Right cardiac atrium (tissue), 5 donors: ENCODE data around the gene LCN15. TPM values are rescaled to one million over a fixed set of nuclear protein-coding genes. Genes with fewer than 3 reads are reported as not detected.
"Not testable (repeated sequence)": the region's sequence is repeated elsewhere in the genome, so short reads cannot be mapped to it uniquely, and the experiment has no call there.

Source experiments
- ATAC-seq, 2 donors: fragments of 200-7000 bp; cut with Tn5 transposase; one replicate each; pipeline versions ENCODE4 v1.8.0 to v1.9.1; 2020; ENCODE audit warnings: moderate library complexity in 2 of 2, mild to moderate bottlenecking in 1 of 2
- DNase-seq, 3 donors: peaks; one replicate each; pipeline ENCODE4 v3.0.0-alpha.2; 2020
- H3K27ac ChIP-seq: one replicate; pipeline ENCODE4 v1.5.1; 2013; ENCODE audit warnings: mild to moderate bottlenecking, low read length, control low read depth, moderate library complexity
- H3K27me3 ChIP-seq: one replicate; pipeline ENCODE4 v1.6.1; 2013; ENCODE audit not compliant: control insufficient read depth, insufficient read depth
- H3K4me1 ChIP-seq: one replicate; pipeline ENCODE4 v1.6.1; 2013; ENCODE audit warnings: low read length; ENCODE audit not compliant: control insufficient read depth, insufficient read depth
- H3K4me3 ChIP-seq: one replicate; pipeline ENCODE4 v1.5.1; 2013; ENCODE audit warnings: low read length, control low read depth
- H3K9me3 ChIP-seq: one replicate; pipeline ENCODE4 v1.6.1; 2013; ENCODE audit warnings: low read length; ENCODE audit not compliant: control insufficient read depth
- WGBS: extraction: QIAGEN DNeasy Blood & Tissue Kit; methylation state at CpG from one replicate; pipeline ENCODE4 v1.1.7; 2013; 5-methylcytosine and 5-hydroxymethylcytosine counted together
- intact Hi-C, 4 donors: fragments of 100-400 bp; cut with DNase I; formaldehyde crosslinking; loops; one replicate each; pipeline versions ENCODE4 v1.11.0 to v1.14.0; 2022 to 2023
- polyA plus RNA-seq: library from polyadenylated mRNA; stranded (reverse); fragments of 200-250 nt; gene quantifications from one replicate; pipeline ENCODE4 v1.2.3, GENCODE V29; 2013
- total RNA-seq, 4 donors: library from RNA; stranded (reverse); fragmentation: NEBNext Ultra II Directional; extraction: Animal tissue kit (Norgen Biotek cat#: 25700); gene quantifications; one replicate each; pipeline ENCODE4 v1.2.1, GENCODE V29; 2021
- donor health status: healthy with polysubstance abuse.
- donor health status: DM: no; HTN: yes; CAD: no.
- donor health status: DM: no; HTN: no; CAD: no.
- donor health status: DM: no; HTN: yes; CAD: no; lungs with severe emphysema.
- donor health status: DM: yes; HTN: yes; CAD: no.

LCN15 gene
- total and polyA plus RNA-seq, 5 donors: 0.32 to 2.1 (median 1.3) TPM

GRCh38 chr9:136718345-136719194, 45.7 kb downstream of the LCN15 start:
- H3K9me3 ChIP-seq: no peaks in the 10 kb centered on the region
- ATAC-seq (no peak), DNase-seq (no peak)
- WGBS: 78% methylated on average over 20 of the region's 20 CpGs
- no peak overlapping the region for H3K27ac ChIP-seq
- no peaks in the 10 kb centered on the region for H3K27me3 ChIP-seq
- no peak overlapping the region for H3K4me3 ChIP-seq
- intact Hi-C loops: no loop called here
- peaks cover 4% of the 10 kb centered on the region for H3K4me1 ChIP-seq

DNA sequence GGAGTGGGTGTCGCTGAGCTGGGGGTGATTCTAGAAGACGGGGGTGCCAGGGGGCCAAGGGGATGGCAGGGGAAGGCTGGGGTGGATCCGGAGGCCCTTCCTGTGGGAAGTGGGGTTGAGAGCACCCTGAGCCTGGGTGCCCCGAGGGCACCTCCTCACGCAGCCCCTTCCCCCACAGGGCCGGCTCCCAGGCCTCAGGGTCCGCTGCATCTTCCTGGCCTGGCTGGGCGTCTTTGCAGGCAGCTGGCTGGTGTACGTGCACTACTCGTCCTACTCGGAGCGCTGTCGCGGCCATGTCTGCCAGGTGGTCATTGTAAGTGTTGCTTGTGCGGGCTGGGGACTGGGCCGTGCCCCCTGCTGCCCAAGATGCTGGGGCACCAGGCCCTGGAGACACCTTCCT, 46.9 kb downstream of the LCN15 start:
- Histone ChIP-seq H3K9me3 (no peaks in the 10 kb centered on the region), H3K27ac (no peak overlapping the region), H3K27me3 (no peaks in the 10 kb centered on the region), H3K4me3 (no peak overlapping the region), H3K4me1 (peaks cover 4% of the 10 kb centered on the region)
- WGBS: 82% methylated on average over 16 of the region's 16 CpGs
- ATAC-seq (no peak), DNase-seq (peak in 1 of 3 donors; percentile 64)
- intact Hi-C loops: no loop called here

DNA sequence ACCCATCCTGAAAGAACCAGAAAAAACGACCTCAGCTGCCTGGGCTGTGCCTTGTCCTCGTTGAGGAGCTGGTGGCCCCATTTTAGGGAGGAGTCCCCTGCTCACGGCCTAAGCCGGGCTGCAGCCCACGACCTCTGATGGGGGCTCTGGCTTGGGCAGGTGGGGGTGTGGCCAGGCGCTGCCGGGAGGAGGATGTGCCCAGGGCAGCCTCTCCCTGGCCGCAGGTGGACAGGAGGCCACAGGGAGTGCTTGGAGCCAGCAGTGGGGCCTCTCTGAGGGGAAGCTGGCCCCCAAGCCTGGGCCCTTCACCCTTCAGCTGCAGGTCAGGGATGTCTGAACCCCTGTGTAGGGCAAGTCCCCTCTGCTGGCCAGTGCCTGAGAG, 49.4 kb downstream of the LCN15 start:
- WGBS: 52% methylated on average over 8 of the region's 8 CpGs

GRCh38 chr9:136714096-136714892, 50.0 kb downstream of the LCN15 start:
- Histone ChIP-seq H3K27ac (peak overlapping the region; percentile 89), H3K27me3 (no peaks in the 10 kb centered on the region), H3K9me3 (no peaks in the 10 kb centered on the region), H3K4me1 (no peaks in the 10 kb centered on the region), H3K4me3 (no peak overlapping the region)
- peak; percentile 73 to 87 (median 85) for DNase-seq
- WGBS: 49% methylated on average over 17 of the region's 17 CpGs
- intact Hi-C loops: no loop called here
- ATAC-seq: peak; percentile 66 to 75

More for the DNA sequence above, 49.4 kb downstream of the LCN15 start:
- intact Hi-C loops: no loop called here
- Histone ChIP-seq H3K4me3 (no peak overlapping the region), H3K27me3 (no peaks in the 10 kb centered on the region), H3K27ac (peak overlapping the region; percentile 89), H3K9me3 (no peaks in the 10 kb centered on the region), H3K4me1 (no peaks in the 10 kb centered on the region)
- peak; percentile 3 to 24 for ATAC-seq
- DNase-seq: no peak

- Histone ChIP-seq H3K27me3 (no peaks in the 10 kb centered on the region), H3K27ac (peak overlapping the region; percentile 63), H3K4me3 (peak overlapping the region; percentile 82), H3K4me1 (no peaks in the 10 kb centered on the region), H3K9me3 (no peaks in the 10 kb centered on the region)
- ATAC-seq (peak; percentile 5 to 6), DNase-seq (peak; percentile 68 to 85 (median 76))
- intact Hi-C loops: no loop called here
- 28% methylated on average over 8 of the region's 8 CpGs for WGBS
Measured at GRCh38 chr9:136713550-136713949, 50.8 kb downstream of the LCN15 start.

DNA sequence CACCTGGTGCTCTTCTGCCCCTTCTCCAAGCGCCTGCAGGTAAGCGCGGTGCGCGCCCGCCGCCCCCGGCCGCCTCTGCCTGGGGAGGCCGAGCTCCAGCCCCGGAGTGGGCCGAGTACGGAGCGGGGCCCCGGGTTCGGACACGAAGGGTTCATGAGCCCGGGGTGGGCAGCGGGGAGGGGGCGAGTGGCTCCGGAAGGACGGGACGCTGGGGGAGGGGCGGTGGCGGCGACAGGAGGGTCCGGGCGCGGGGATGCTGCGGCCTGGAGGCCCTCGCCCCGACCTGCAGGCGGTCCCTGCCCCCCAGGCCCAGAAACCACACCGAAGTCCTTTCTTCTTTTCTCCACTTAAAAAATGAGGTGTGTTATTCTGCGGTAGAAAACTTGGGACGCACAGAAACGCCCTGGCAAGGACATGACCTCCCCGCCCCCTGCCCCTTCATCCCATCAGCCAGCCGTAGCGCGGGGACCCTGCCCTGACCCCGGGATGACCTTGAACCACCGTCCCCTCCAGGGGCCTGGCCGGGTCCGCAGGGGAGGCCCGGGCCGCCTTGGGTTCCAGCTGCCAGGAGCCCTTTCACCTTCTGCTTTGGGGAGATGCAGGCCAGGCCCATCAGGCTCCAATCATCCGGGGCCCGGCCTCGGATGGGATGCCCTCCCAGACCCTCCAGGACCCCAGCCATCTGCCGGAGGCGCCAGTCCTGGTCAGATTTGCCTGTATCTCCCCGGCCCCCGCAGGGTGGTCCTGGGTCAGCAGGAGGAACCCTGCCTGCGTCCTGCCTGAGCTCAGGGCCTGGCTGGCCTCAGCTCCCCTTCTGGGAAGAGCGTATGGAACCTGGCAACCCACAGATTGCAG, 51.4 kb downstream of the LCN15 start:
- DNase-seq (peak in 1 of 3 donors; percentile 66), ATAC-seq (peak in 1 of 2 donors; percentile 3)
- Histone ChIP-seq H3K4me3 (peak overlapping the region; percentile 82), H3K9me3 (no peaks in the 10 kb centered on the region), H3K27ac (peak overlapping the region; percentile 43), H3K4me1 (no peaks in the 10 kb centered on the region), H3K27me3 (no peaks in the 10 kb centered on the region)
- intact Hi-C loops: no loop called here
- whole genome bisulfite sequencing: 3% methylated on average over 56 of the region's 56 CpGs

GRCh38 chr9:136711751-136712689, 52.3 kb downstream of the LCN15 start, which contains the start of gene DIPK1B:
Gene DIPK1B (plus strand): TSS chr9:136712572. CDS start chr9:136712666, 94 bp downstream.
- H3K27ac ChIP-seq: peak within 1 kb of the TSS; percentile 43
- no peaks in the 10 kb centered on the region for H3K4me1 ChIP-seq
- WGBS: 2% methylated on average over 112 of the region's 119 CpGs
- H3K27me3 ChIP-seq: no peaks in the 10 kb centered on the region
- DNase-seq (peak; percentile 36 to 79 (median 70)), ATAC-seq (peak in 1 of 2 donors; percentile 1)
- H3K4me3 ChIP-seq: peak within 1 kb of the TSS; percentile 82
- intact Hi-C loops: no loop called here
- H3K9me3 ChIP-seq: no peaks in the 10 kb centered on the region

GRCh38 chr9:136711219-136711648, 53.1 kb downstream of the LCN15 start:
- 49% methylated on average over 4 of the region's 4 CpGs for WGBS
- ATAC-seq, H3K9me3 ChIP-seq, DNase-seq, H3K27ac ChIP-seq, H3K4me3 ChIP-seq, H3K27me3 ChIP-seq, intact Hi-C loops, H3K4me1 ChIP-seq: not testable (repeated sequence)

DNA sequence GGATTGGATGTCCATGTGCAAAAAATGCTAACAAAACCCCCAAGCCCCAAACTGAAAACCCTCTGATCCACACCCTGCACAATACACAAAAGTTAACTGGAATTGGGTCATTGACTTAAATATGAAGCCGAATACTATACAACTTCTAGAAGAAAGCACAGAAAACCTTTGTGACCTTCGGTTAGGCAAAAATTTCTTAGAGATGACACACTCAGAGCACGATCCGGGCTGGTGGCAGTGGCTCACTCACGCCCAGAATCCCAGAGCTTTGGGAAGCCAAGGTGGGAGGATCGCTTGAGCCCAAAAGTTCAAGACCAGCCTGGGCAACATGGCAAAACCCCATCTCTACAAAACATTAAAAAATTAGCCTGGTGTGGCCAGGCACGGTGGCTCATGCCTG, 53.8 kb downstream of the LCN15 start:
- DNase-seq: no peak
- 74% methylated on average over 7 of the region's 7 CpGs for WGBS
- Histone ChIP-seq H3K4me3 (no peak overlapping the region), H3K27me3 (no peaks in the 10 kb centered on the region), H3K9me3 (no peaks in the 10 kb centered on the region), H3K27ac (no peak overlapping the region), H3K4me1 (no peaks in the 10 kb centered on the region)
- ATAC-seq: no peak
- intact Hi-C loops: no loop called here
